Uterus (tissue), 4 donors: Measurements from ENCODE around the gene ATP6V0E1. TPM values are rescaled to one million over a fixed set of nuclear protein-coding genes. Genes with fewer than 3 reads are reported as not detected.
"Not testable (repeated sequence)": the region's sequence is repeated elsewhere in the genome, so short reads cannot be mapped to it uniquely, and the experiment has no call there.

ENCODE experiments used
- DNase-seq, 2 donors: peaks; one replicate each; pipeline ENCODE4 v3.0.0-alpha.2; 2019 to 2020
- H3K27ac ChIP-seq, 2 donors: fragments of 200-600 bp; sonication (generic); 1 replicate in 1 of 2; 2 replicates in 1 of 2; pipeline ENCODE4 v1.5.1; 2016 to 2018
- H3K27me3 ChIP-seq, 2 donors: fragments of 200-600 bp; sonication (generic); one replicate each; pipeline ENCODE4 v1.5.1; 2018 to 2019; ENCODE audit warnings: control low read depth in 1 of 2
- H3K36me3 ChIP-seq, 2 donors: fragments of 200-600 bp; sonication (generic); one replicate each; pipeline ENCODE4 v1.5.1; 2019; ENCODE audit warnings: control low read depth in 1 of 2
- H3K4me1 ChIP-seq, 2 donors: fragments of 200-600 bp; sonication (generic); one replicate each; pipeline ENCODE4 v1.5.1; 2018 to 2019; ENCODE audit warnings: control low read depth in 1 of 2
- H3K4me3 ChIP-seq, 2 donors: fragments of 200-600 bp; sonication (generic); 1 replicate in 1 of 2; 2 replicates in 1 of 2; pipeline ENCODE4 v1.5.1; 2018 to 2019; ENCODE audit warnings: mild to moderate bottlenecking in 1 of 2
- H3K9me3 ChIP-seq, 2 donors: fragments of 200-600 bp; sonication (generic); one replicate each; pipeline ENCODE4 v1.5.1; 2019; ENCODE audit warnings: control low read depth in 1 of 2
- CTCF ChIP-seq, 4 experiments: fragments of 200-600 bp in 2 of 4; fragments of 450-650 bp in 2 of 4; sonication (generic) in 2 of 4; IDR thresholded peaks; one replicate each; pipeline ENCODE4 v1.5.1; 2016 to 2019; ENCODE audit warnings: antibody characterized with exemption in 4 of 4, mild to moderate bottlenecking in 2 of 4, moderate library complexity in 1 of 4
- POLR2A ChIP-seq, 2 donors: fragments of 450-650 bp; IDR thresholded peaks; one replicate each; pipeline ENCODE4 v1.6.1; 2016; ENCODE audit warnings: antibody characterized with exemption in 2 of 2, mild to moderate bottlenecking in 1 of 2, moderate library complexity in 1 of 2
- intact Hi-C: fragments of 100-400 bp; cut with DNase I; formaldehyde crosslinking; loops from one replicate; pipeline ENCODE4 v1.15.1; 2023; ENCODE audit warnings: low total_unique reads
- total RNA-seq, 4 donors: library from RNA; depleted of rRNA in 3 of 4; stranded (reverse); fragments of >200 nt in 3 of 4; gene quantifications; one replicate each; pipeline versions ENCODE4 v1.1.0 to v1.2.4, GENCODE V29; 2014 to 2023
- donor health status: DM: yes; HTN: yes; CAD: no.

Gene ATP6V0E1
- total RNA-seq, 4 donors from 2014 or later, result 75.6 to 159 (median 137) TPM

- intact Hi-C loops, result no loop called here
Observed at GRCh38 chr5:173015598-173016455, 32.3 kb downstream of the ATP6V0E1 start.

GRCh38 chr5:173016598-173017046 is 33.1 kb downstream of the ATP6V0E1 start:
- no peaks in the 10 kb centered on the region for H3K27me3 ChIP-seq
- H3K36me3 ChIP-seq, result no peaks in the 10 kb centered on the region
- DNase-seq, result no peak
- no peaks in the 10 kb centered on the region for H3K4me1 ChIP-seq
- intact Hi-C loops, result no loop called here
- H3K27ac ChIP-seq, result peak overlapping the region; percentile 28 to 68
- TF ChIP-seq CTCF (IDR thresholded peaks at IDR 0.05), result no peak
- no peak for TF ChIP-seq POLR2A (IDR thresholded peaks at IDR 0.05)
- no peaks in the 10 kb centered on the region for H3K9me3 ChIP-seq
- H3K4me3 ChIP-seq, result no peak overlapping the region

More at GRCh38 chr5:173015598-173016455, 32.3 kb downstream of the ATP6V0E1 start:
- DNase-seq, result no peak
- H3K27me3 ChIP-seq, result no peaks in the 10 kb centered on the region
- peak overlapping the region; percentile 36 to 68 for H3K27ac ChIP-seq
- no peaks in the 10 kb centered on the region for H3K9me3 ChIP-seq
- no peaks in the 10 kb centered on the region for H3K4me1 ChIP-seq
- no peak overlapping the region for H3K4me3 ChIP-seq
- TF ChIP-seq POLR2A (IDR thresholded peaks at IDR 0.05) (no peak), CTCF (IDR thresholded peaks at IDR 0.05) (no peak)
- H3K36me3 ChIP-seq, result no peaks in the 10 kb centered on the region

- H3K36me3 ChIP-seq, H3K9me3 ChIP-seq, intact Hi-C loops, H3K27me3 ChIP-seq, H3K4me1 ChIP-seq, DNase-seq, H3K4me3 ChIP-seq: not testable (repeated sequence)
- H3K27ac ChIP-seq, result peak overlapping the region; percentile 28 to 68
Observed at GRCh38 chr5:173017087-173017486, 33.5 kb downstream of the ATP6V0E1 start.

GRCh38 chr5:173018358-173018757 is 34.8 kb downstream of the ATP6V0E1 start:
- H3K9me3 ChIP-seq, result no peaks in the 10 kb centered on the region
- no peaks in the 10 kb centered on the region for H3K27me3 ChIP-seq
- no peaks in the 10 kb centered on the region for H3K4me1 ChIP-seq
- no peak overlapping the region for H3K4me3 ChIP-seq
- H3K27ac ChIP-seq, result no peak overlapping the region
- intact Hi-C loops, result no loop called here
- no peak for TF ChIP-seq CTCF (IDR thresholded peaks at IDR 0.05)
- TF ChIP-seq POLR2A (IDR thresholded peaks at IDR 0.05), result no peak
- H3K36me3 ChIP-seq, result no peaks in the 10 kb centered on the region
- DNase-seq, result no peak

- Histone ChIP-seq H3K4me1 (no peaks in the 10 kb centered on the region), H3K9me3 (no peaks in the 10 kb centered on the region), H3K36me3 (no peaks in the 10 kb centered on the region), H3K4me3 (no peak overlapping the region), H3K27ac (peak overlapping the region in 1 of 2 donors; percentile 11), H3K27me3 (no peaks in the 10 kb centered on the region)
- no peak for TF ChIP-seq POLR2A (IDR thresholded peaks at IDR 0.05)
- intact Hi-C loops, result no loop called here
- no peak for DNase-seq
Observed at GRCh38 chr5:173020154-173020581, 36.6 kb downstream of the ATP6V0E1 start.

GRCh38 chr5:173020643-173021042 is 37.1 kb downstream of the ATP6V0E1 start:
- intact Hi-C loops, result no loop called here
- Histone ChIP-seq H3K36me3 (no peaks in the 10 kb centered on the region), H3K27ac (peak overlapping the region in 1 of 2 donors; percentile 11), H3K4me3 (no peak overlapping the region), H3K27me3 (no peaks in the 10 kb centered on the region), H3K4me1 (no peaks in the 10 kb centered on the region), H3K9me3 (no peaks in the 10 kb centered on the region)
- TF ChIP-seq CTCF (IDR thresholded peaks at IDR 0.05), result no peak
- TF ChIP-seq POLR2A (IDR thresholded peaks at IDR 0.05), result no peak
- peak in 1 of 2 donors; percentile 19 for DNase-seq
